OCI-LY3 (cell line): ENCODE measurements around the gene DGLUCY.

Source experiments
- EZH2phosphoT487 ChIP-seq: fragments of 200-600 bp; shearing (Covaris generic); IDR thresholded peaks from 2 replicates; pipeline ENCODE4 v1.6.1; 2018; ENCODE audit warnings: antibody characterized with exemption, mixed run types, low read depth
- TF ChIP-seq, protein P1 (sequence below): fragments of 200-600, 300-600 bp; sonication (generic); IDR thresholded peaks from 2 replicates; pipeline ENCODE4 v1.5.1; 2014; ENCODE audit warnings: antibody characterized with exemption, low read length, low read depth

GRCh38 chr14:91230397-91231035 is 116.6 kb downstream of the DGLUCY start:
- TF ChIP-seq, protein P1, sequence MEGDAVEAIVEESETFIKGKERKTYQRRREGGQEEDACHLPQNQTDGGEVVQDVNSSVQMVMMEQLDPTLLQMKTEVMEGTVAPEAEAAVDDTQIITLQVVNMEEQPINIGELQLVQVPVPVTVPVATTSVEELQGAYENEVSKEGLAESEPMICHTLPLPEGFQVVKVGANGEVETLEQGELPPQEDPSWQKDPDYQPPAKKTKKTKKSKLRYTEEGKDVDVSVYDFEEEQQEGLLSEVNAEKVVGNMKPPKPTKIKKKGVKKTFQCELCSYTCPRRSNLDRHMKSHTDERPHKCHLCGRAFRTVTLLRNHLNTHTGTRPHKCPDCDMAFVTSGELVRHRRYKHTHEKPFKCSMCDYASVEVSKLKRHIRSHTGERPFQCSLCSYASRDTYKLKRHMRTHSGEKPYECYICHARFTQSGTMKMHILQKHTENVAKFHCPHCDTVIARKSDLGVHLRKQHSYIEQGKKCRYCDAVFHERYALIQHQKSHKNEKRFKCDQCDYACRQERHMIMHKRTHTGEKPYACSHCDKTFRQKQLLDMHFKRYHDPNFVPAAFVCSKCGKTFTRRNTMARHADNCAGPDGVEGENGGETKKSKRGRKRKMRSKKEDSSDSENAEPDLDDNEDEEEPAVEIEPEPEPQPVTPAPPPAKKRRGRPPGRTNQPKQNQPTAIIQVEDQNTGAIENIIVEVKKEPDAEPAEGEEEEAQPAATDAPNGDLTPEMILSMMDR = no peak
- TF ChIP-seq EZH2phosphoT487 = no peak
